TTC549 (cell line): ENCODE results near the gene ENOPH1.
"Not testable (repeated sequence)": the region's sequence is repeated elsewhere in the genome, so short reads cannot be mapped to it uniquely, and the experiment has no call there.

Source experiments
- FAIRE-seq: peaks from 2 replicates; lab custom pipeline; 2012; peaks lifted over from hg19 to GRCh38; lab: Jason Lieb, UNC

The ENOPH1 gene

DNA sequence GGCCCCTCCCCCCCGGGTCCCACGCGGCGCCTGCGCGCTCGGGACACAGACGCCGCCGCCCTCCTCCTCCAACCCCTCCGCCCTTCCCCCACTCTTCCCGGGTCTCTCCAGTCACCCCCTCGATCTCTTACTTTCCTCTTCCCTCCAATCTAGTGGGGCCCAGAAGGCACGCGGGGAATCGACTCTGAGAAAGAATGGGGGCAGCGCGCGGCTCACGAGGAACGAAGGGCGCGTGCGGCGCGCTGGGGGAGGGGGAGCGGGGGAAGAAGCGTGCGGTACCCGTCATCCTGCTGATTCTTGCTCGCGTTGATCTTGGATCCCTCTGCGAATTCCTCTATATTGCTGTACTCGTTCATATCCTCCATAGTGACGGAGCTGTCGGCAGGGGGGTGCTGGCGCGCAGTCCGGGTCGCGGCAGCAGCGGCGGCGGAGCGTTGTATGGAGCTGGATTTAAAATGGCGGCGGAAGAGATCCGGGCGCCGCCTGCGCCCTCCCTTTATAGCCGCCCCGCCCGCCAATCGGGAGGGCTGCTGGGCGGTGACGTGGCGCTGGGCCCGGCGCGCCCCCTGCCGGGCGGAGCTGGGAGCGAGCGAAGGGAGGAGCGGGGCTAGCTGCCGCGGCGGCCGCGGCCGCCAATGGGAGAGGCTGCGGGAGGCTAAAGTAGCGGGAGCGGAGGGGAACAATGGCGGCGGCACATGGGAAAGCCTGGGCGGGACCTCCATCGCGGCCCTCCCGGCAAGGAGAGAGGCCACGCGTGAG lies 1.2 kb upstream of the ENOPH1 start:
- FAIRE-seq, result no peak

DNA sequence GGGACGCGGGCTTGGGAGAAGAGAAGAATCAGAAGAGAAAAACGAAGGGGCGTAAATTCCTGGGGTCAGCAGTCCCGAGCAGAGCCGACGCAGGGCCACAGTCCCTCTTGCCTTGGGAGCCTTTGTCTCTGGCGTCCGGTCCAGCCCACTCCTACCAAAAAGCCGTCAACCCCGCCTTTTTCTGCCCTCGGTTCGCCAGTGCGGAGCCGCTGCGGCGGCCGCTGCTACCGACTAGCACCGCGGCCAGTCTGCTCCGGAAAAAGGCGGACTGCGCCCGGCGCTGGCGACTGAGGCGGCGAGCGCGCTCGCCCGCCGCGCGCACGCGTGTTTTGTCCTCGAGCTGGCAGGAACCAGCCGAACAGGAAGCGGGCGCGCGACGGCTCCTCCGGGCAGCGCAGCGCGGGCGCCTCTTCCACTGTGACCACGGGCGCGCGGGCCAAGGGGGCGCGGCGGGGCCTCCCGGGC lies 630 bp upstream of the ENOPH1 start:
- no peak for FAIRE-seq

DNA sequence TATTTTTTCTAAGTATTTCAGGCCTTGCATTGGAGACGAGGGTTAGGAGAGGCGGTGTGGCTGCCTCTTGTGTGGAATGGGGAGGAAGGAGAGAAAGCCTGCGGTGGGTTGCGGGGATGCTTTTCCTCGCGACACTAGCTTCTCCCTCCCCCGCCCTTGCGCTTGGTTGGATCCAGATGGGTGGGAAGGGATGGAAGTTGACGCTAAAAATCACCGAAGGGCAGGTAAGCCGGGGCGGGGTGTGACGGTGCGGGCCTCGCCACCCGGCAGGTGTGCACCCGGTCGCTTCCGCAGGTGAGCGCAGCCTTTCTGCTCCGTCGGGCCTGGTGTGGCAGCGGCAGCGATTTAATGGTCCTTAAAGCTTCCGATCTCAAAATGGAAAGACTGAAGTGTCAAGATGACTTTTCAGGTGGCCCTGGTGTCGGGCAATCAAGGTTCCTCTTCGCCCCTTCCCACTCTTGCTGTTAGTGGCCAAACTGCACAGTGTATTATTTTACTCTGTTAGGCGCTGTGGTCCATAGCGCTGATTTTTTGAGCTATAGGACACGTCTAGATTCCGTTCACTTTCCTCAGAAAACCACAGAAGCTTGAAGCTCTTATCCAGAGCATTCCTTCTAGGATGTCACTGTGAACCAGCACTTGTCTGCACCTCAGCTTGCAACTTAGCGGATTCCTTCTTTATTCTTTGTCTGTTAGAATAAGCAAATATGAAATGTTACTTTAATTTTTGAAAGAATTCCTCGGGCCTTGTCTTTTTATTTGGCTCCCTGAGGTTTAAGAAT lies 765 bp downstream of the ENOPH1 start:
- no peak for FAIRE-seq

DNA sequence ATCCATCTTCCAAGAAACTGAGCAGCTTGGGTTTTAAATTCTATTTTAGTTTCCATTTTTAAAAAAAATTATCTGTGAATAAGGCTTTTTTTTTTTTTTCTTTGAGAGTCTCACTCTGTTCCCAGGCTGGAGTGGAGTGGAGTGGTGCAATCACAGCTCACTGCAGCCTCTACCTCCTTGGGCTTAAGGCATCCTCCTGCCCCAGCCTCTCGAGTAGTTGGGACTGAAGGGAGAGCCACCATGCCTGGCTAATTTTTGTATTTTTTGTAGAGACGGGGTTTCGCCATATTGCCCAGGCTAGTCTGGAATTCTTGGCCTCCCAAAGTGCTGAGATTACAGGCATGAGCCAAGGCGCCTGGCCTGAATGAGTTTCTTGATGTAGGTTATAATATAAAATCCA lies 1.4 kb downstream of the ENOPH1 start:
- no peak for FAIRE-seq

DNA sequence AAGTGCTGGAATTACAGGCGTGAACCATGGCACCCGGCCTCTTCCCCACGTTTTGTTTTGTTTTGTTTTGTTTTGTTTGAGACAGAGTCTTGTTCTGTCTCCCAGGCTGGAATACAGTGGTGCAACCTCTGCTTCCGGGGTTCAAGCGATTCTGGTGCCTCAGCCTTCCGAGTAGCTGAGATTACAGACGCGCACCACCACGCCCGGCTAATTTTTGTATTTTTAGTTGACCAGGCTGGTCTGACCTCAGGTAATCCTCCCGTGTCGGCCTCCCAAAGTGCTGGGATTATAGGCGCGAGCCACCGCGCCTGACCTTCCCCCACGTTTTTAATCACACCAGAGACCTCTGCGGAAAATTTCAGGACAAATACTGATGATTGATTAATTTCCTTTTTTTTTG lies 2.2 kb downstream of the ENOPH1 start:
- no peak for FAIRE-seq

DNA sequence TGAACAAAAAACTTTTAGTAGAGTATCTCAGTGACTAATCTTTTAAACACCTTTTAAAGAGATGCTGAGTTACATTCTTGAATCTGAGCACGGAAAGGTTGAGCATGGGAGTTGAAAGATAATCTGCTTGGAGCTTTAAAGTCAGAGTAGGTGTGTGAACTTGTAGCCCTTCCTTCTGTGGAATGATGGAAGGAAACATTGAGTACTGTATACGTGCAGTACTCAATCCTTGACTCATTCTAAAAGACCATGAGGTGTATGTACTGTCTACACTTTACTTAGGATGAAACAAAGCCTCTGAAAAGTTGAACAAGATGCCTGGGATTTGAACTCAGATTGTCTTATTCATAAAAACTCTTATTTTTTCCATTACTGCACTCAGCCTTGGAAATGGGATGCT lies 3.4 kb downstream of the ENOPH1 start:
- no peak for FAIRE-seq

DNA sequence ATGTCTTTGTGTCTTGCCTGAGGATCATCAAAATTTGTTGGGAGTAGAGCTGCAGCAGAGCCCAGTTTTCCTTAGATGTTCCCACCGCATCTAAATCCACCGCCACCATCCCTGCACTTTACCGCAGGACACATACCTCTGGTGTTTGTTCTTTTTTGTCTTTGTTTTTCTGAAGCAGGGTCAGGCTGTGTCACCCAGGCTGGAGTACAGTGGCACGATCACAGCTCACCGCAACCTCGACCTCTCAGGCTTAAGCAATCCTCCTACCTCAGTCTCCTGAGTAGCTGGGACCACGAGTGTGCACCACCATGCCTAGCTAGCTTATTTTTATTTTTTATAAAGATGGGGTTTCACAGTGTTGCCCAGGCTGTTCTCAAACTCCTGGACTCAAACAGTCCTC lies 4.6 kb downstream of the ENOPH1 start:
- FAIRE-seq, result no peak

DNA sequence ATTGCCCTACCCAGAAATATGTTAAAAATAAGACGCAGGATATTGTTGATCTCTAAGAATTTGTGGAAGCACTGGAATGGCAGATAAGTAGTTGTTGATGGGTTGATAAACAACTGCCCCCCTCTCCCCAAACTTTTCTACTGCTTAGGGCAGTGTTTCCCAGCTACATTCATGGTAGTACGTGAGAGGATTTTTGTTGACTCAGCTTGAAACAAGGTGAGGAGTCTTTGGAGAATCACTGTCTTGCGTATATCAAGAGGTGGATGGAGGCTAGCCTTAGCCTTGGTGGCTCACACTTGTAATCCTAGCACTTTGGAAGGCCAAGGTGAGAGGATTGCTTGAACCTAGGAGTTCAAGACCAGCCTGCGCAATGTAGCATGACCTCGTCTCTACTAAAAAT lies 5.7 kb downstream of the ENOPH1 start:
- no peak for FAIRE-seq

DNA sequence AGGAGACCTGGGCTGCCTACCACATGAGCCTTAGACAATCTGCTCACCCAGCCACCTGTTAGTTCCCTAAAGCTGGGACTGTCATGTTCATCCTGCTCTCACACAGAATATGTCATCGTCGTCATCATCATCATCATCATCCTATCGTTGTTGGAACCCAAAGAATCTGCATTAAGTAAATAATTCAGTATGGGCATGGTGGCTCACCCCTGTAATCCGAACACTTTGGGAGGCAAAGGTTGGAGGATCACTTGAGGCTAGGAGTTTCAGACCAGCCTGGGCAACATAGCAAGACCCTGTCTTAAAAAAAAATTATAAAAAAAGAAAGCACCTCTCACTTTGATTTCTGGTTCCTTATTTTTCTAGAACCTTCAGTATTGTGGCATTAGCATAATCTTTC lies 6.4 kb downstream of the ENOPH1 start:
- FAIRE-seq, result no peak

DNA sequence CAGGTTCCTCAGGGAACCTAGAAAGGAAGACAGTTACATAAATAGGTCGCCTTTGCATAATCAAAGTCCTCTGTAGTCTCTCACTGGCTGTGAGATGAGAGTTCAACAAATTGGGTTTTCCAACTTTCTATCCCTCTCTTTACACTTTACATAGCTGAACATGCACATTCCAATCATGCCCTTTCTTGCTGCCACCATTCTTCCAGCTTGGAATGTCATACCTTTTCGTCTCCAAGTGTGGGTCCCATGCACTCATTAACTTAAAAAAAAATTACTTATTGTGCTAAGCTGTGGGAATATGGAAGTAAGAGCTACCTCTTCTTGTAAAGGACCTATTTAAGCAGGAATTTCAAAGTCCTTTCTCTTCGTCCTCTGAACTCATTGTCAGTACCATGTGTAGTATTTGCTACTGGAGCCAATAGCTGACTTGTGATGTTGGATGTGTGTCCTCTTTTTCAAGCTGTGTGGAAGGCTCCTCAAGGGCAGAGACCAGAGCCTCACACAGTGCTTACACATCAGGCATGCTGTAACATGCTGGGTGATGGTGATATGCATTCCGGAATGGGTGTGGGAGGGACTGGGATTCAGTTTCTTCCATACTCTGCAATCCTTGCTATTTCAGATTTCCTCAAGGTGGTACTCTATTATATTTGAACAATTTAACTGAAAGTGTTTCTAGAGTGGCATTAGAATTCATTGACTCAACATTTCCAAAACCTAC lies 7.1 kb downstream of the ENOPH1 start:
- no peak for FAIRE-seq

DNA sequence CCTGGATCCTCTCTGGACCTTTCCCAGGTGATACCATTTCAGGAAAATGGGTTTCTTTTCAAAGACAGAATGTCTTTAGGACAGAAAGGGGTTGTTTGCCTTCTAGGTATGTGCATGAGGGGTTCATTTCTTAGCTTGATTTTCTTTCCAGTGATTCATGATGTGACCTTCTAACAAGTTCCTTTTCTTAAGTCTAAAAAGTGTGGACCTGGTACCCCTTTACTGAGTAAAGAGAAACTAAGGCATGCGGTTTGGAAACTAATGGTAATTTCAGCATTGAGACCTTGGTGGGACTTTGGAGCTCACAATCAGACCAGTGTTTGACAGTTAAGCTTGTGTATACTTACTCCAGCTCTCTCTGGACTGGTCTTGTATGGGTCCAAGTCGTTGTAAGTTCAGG lies 8.7 kb downstream of the ENOPH1 start:
- no peak for FAIRE-seq

DNA sequence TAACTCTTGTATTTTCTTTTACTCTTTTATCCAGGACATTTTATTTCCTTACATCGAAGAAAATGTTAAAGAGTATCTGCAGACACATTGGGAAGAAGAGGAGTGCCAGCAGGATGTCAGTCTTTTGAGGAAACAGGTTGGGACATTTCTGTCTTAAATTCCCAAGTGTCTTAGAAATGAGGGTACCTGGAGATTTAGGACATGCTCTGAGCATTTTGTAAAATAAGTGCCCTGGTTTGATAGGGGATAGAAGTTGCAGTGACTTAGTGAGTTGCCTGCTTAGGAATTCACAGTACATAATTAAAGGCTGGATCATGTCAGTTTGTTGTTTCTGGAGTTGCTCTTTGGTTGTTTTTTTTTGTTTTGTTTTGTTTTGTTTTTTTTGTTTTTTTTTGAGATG lies 17.5 kb downstream of the ENOPH1 start:
- FAIRE-seq, result no peak

DNA sequence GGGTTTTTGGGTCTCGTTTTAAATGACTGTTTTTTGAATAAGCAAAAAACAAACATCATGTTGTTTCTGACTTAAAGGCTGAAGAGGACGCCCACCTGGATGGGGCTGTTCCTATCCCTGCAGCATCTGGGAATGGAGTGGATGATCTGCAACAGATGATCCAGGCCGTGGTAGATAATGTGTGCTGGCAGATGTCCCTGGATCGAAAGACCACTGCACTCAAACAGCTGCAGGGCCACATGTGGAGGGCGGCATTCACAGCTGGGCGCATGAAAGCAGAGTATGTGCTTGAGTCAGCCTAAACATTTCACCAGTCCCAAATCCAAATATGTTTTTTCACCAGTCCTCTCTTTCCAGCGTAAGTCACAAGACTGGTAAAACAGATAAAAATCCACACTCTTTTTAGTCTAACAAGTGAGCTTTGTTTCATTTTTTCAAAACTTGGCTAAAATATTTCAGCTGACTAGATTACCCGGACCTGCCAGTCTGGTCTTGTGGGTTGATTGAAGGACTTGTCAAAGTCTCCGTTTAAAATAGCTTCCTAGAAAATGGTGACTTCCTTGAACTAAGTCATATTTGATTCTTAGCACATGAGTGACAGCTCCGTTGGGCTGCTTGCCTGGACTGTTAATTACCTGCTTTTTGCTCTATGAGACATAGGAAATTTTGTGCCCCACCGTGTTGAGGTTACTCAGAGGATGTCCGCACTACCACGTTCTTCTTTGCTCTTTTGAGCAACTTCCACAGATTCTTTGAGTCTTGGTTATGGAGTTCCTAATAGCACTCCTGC lies 20.8 kb downstream of the ENOPH1 start:
- no peak for FAIRE-seq

DNA sequence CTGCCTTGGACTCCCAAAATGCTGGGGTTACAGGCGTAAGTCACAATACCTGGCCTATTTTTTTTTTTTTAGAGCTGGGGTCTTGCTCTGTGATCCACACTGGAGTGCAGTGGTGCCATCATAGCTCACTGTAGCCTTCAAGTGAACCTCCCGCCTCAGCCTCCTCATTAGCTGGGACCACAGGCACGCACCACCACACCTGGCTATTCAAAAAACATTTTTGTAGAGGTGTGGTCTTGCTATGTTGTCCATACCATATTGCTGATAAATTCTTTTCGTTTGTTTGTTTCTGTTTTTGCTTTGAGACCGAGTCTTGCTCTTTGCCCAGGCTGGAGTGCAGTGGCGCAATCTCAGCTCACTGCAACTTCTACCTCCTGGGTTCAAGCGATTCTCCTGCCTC lies 21.6 kb downstream of the ENOPH1 start:
- no peak for FAIRE-seq

DNA sequence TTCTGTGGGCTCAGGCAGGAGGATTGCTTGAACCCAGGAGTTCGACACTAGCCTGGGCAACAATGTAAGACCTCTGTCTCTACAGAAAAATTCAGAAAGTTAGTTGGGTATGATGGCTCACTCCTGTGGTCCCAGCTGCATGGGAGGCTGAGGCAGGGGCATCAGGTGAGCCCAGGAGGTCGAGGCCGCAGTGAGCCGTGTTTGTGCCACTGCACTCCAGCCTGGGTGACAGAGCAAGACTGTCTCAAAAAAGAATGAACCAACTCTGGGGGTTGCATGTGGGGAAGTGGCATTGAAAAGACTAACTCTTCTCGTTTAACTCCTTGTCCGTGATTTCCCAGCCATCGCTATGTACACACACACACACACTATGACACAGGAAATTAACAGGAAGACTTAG lies 26.9 kb downstream of the ENOPH1 start:
- no peak for FAIRE-seq

DNA sequence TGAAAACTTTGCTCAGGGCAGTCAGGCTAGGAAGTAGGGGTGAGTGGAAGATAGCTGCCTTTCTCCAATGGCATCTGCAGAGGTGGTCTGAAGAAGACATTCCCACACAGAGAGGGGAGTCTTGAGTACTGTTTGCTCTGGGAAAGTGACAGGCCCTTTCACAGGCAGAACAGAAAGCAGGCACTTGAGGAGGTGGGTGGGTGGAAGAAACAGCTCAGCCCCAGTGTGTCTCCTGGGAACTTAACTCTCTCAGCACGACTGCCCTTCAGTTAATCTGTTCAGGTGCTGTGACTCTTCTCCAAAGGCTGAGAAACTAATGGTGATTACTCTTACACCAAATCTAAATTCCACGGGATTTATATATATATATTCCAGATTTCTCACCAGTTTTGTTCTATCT lies 28.3 kb downstream of the ENOPH1 start:
- FAIRE-seq, result no peak

DNA sequence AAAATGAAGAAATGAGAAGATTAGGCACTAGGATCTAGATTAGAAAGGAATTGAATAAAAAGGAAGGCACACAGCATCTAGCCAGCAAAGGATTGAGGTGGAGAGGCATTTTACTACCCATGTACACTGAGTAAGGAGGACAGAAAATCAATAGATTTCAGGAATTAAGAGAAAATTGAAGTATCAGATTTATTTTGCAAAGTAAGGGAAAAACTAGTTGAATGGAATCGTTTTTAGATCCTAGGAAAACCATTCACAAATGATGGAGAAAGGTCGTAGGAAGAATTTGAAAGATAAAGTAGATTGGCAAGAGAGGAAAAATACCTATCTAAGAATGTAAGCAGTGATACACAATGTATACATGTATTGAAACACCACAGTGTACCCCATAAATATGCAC lies 31.3 kb downstream of the ENOPH1 start:
- no peak for FAIRE-seq

DNA sequence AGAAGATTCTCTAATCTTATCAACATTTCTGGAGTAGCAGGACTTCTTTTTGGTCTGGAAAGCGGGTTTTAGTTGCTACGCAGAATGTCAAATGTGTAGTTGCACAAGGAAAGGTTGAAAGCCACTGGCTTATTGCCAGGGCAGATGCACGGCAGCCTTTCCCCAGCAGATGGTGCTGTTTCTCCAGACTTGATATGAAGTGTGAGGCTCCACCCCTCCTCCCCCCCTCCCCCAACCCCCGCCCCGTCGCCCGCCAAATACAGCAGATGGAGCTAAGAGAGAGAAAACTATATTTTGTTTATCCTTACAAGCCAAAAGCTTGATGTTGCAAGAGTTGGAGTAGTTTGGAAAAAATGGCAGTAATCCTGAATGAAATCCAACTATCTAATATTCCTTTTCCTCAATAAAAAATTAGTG lies 32.0 kb downstream of the ENOPH1 start:
- no peak for FAIRE-seq

DNA sequence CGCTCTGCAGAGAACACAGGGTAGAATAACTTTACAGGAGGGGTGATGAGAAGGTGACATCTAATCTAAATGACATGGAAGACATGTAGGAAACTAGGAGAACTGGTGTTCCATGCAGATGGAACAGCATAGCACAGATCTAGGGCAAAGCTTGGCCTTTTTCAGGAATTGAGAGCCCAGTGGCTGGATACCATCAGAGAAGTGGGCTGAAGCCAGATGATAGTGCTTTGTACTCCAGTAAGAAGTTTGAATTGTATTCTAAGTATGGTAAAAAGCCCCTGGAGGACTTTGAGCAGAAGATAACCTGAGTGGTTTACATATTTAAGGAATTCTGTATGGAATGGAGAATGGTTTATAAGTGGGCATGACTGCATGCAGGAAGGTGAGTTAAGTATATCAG lies 32.8 kb downstream of the ENOPH1 start:
- FAIRE-seq, result no peak

DNA sequence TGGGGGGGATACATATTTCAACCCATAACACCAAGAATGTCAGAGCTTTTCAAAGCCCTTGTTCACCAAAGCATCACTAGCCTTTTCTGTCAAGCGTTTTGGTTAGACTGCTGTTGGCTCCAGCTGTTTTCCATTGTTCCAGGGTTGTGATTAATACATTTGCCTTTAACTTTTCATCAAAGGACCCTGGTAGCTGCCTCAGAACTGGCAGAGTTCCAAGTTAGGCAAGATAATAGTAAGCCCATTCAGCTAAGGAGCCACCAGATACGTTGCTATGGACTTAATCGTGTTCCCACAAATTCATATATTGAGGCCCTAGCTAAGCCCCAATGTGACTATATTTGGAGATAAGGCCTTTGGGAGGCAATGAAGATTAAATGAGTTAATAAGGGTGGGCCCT lies 37.1 kb downstream of the ENOPH1 start:
- no peak for FAIRE-seq

DNA sequence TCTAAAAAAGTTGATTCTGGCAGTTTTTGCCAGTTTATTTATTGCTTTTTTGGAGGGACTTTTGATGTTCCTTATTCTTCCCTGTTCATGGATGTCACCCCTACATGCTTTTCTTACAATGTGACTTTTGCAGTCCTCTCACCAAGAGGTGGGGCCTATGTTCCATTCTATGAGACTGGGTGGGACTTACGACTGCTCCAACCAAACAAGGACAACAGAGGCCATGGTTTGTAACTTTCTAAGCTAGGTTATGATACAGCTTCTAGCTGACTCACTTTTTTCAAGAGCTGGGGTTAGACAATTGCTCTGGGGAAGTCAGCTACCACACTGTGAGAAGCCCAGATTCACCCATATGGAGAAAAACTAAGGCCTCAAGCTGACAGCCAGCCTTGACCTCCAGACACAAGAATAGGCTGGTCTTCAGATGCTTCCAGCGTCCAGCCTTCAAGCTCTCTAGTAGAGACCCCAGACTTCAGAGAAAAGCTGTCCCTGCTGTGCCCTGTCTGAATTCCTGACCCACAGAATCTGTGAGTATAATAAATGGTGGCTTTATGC lies 39.5 kb downstream of the ENOPH1 start:
- no peak for FAIRE-seq

DNA sequence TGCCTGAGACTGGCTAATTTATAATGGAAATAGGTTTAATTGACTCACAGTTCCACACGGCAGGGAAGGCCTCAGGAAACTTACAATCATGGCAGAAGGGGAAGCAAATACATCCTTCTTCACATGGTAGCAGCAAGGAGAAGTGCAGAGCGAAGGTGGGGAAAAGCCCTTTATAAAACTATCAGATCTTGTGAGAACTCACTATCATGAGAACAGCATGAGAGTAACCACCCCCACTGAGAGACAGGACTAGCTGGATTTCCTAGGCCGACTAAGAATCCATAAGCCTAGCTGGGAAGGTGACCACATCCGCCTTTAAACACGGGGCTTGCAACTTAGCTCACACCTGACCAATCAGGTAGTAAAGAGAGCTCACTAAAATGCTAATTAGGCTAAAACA lies 42.7 kb downstream of the ENOPH1 start:
- not testable (repeated sequence) for FAIRE-seq
